Measurements from ENCODE around the gene RDH13.
"Not testable (repeated sequence)": the region's sequence is repeated elsewhere in the genome, so short reads cannot be mapped to it uniquely, and the experiment has no call there.

RDH13 gene

GRCh38 chr19:55020351-55020750 is 42.6 kb downstream of the RDH13 start:
- not testable (repeated sequence) for H3K4me3 ChIP-seq (ENCODE audit: low read length); H3K36me3 ChIP-seq (ENCODE audit: insufficient read depth, low read length); H2AFZ ChIP-seq (ENCODE audit: low read depth, low read length); H3K4me1 ChIP-seq (ENCODE audit: insufficient read depth, low read length); H3K27me3 ChIP-seq (ENCODE audit: insufficient read depth, low read length)
- H3K9me3 ChIP-seq (ENCODE audit: low read length), result peaks cover 19% of the 10 kb centered on the region

DNA sequence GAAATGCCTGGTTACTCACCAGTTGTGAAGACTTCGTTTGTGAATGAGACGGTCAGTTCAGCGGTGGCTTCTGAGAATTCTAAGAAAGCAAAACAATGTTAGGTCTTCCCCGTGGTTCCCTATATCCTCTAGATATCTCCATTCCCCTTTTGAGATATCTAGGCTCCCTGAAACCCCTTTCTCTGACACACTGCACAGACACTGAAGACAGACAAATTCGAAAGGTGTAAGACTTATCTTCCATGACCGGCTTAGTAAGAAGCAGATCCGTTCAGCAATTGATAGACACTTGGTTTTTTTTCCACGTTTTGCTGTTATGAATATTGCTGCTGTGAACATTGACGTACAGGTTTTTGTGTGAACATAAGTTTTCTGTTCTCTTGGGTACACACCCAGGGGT is 44.3 kb downstream of the RDH13 start:
- Histone ChIP-seq H3K4me3 (ENCODE audit: low read length) (no peak overlapping the region), H3K9me3 (ENCODE audit: low read length) (peaks cover 20% of the 10 kb centered on the region), H3K27me3 (ENCODE audit: insufficient read depth, low read length) (no peaks in the 10 kb centered on the region), H3K4me1 (ENCODE audit: insufficient read depth, low read length) (no peaks in the 10 kb centered on the region), H3K36me3 (ENCODE audit: insufficient read depth, low read length) (no peaks in the 10 kb centered on the region), H2AFZ (ENCODE audit: low read depth, low read length) (no peak overlapping the region)

- Histone ChIP-seq H3K4me3 (ENCODE audit: low read length) (no peak overlapping the region), H3K36me3 (ENCODE audit: insufficient read depth, low read length) (no peaks in the 10 kb centered on the region), H3K4me1 (ENCODE audit: insufficient read depth, low read length) (no peaks in the 10 kb centered on the region), H3K9me3 (ENCODE audit: low read length) (peaks cover 17% of the 10 kb centered on the region), H3K27me3 (ENCODE audit: insufficient read depth, low read length) (no peaks in the 10 kb centered on the region), H2AFZ (ENCODE audit: low read depth, low read length) (no peak overlapping the region)
These were observed 44.7 kb downstream of the RDH13 start for GRCh38 chr19:55018216-55018615.

GRCh38 chr19:55016017-55016416 is 46.9 kb downstream of the RDH13 start:
- Histone ChIP-seq H3K9me3 (ENCODE audit: low read length) (peaks cover 13% of the 10 kb centered on the region), H3K27me3 (ENCODE audit: insufficient read depth, low read length) (no peaks in the 10 kb centered on the region), H3K4me1 (ENCODE audit: insufficient read depth, low read length) (no peaks in the 10 kb centered on the region), H2AFZ (ENCODE audit: low read depth, low read length) (no peak overlapping the region), H3K4me3 (ENCODE audit: low read length) (no peak overlapping the region), H3K36me3 (ENCODE audit: insufficient read depth, low read length) (no peaks in the 10 kb centered on the region)

DNA sequence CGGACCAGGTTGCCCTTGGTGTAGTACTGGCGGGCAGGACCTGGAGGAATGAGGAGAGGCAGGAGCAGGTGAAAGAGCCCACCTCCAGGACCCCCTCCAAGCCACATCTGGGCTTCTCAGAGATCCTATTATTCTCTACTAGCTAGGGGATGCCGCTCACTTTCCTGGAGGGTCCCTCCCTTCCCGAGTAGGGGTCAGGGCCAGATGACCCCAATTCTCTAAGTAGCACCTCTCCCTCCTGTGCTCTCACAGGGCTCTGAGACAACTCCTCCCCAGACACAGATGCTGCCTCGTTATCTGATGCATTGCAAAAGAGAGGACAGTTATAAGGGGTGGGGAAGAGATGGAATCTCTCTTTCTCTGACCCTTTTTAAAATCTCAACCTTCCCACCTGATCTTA is 47.8 kb downstream of the RDH13 start:
- no peak overlapping the region for H2AFZ ChIP-seq (ENCODE audit: low read depth, low read length)
- no peaks in the 10 kb centered on the region for H3K36me3 ChIP-seq (ENCODE audit: insufficient read depth, low read length)
- no peaks in the 10 kb centered on the region for H3K27me3 ChIP-seq (ENCODE audit: insufficient read depth, low read length)
- peaks cover 10% of the 10 kb centered on the region for H3K9me3 ChIP-seq (ENCODE audit: low read length)
- no peak overlapping the region for H3K4me3 ChIP-seq (ENCODE audit: low read length)
- H3K4me1 ChIP-seq (ENCODE audit: insufficient read depth, low read length), result no peaks in the 10 kb centered on the region

DNA sequence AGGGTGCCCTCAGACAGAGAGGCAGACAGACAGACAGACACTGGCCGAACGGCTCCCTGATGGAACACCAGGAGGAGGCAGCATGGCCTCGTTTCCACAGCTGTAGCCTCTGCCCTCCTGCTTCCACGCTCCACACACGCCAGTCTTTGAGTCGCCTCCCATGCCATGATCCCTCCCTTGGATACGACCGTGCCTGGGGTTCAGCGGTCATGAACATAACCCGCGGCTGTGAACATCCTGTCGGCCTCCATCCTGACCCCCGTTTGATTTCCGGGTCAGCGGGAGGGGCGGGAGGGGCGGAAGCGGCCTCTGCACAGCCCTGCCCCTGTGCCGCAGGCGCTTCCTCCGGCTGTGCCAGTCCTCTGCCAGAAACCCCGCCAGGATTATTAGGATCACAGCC is 48.2 kb downstream of the RDH13 start:
- Histone ChIP-seq H2AFZ (ENCODE audit: low read depth, low read length) (no peak overlapping the region), H3K36me3 (ENCODE audit: insufficient read depth, low read length) (no peaks in the 10 kb centered on the region), H3K9me3 (ENCODE audit: low read length) (peaks cover 10% of the 10 kb centered on the region), H3K4me3 (ENCODE audit: low read length) (no peak overlapping the region), H3K27me3 (ENCODE audit: insufficient read depth, low read length) (no peaks in the 10 kb centered on the region), H3K4me1 (ENCODE audit: insufficient read depth, low read length) (no peaks in the 10 kb centered on the region)

DNA sequence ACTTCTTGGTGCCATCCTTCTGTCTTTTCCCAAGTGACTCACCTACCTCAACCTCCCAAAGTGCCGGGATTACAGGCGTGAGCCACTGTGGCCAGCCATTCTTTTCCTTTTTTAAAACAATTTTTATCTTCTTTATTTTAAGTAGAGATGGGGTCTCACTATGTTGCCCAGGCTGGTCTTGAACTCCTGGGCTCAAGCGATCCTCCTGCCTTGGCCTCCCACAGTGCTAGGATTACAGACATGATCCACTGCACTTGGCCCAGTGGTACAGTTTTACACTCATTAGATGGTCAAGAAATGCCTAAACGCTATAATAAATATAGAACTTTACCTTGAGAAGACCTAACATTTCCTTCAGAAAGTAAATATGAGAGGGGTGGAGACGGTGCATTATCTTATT is 49.4 kb downstream of the RDH13 start:
- H3K4me1 ChIP-seq (ENCODE audit: insufficient read depth, low read length), result no peaks in the 10 kb centered on the region
- H2AFZ ChIP-seq (ENCODE audit: low read depth, low read length), result no peak overlapping the region
- no peaks in the 10 kb centered on the region for H3K27me3 ChIP-seq (ENCODE audit: insufficient read depth, low read length)
- H3K9me3 ChIP-seq (ENCODE audit: low read length), result peaks cover 10% of the 10 kb centered on the region
- no peaks in the 10 kb centered on the region for H3K36me3 ChIP-seq (ENCODE audit: insufficient read depth, low read length)
- H3K4me3 ChIP-seq (ENCODE audit: low read length), result no peak overlapping the region

DNA sequence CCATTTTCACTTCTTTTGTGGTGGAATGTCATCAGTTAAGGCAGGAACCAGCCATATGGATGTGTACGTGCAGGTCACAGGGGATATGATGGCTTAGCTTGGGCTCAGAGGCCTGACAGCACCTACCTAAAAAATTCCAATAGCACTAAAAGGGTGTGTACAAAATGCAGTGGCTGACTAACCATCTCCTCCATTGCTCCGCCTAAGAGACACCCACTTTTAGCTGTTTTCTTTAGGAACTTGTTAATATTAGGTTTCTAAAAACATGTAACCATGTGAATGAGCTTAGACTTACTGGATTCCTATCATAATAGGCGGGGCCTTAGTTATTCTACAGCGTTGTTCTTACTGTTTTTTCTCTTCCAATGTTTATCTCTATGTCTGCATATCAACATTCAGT is 50.6 kb downstream of the RDH13 start:
- no peaks in the 10 kb centered on the region for H3K36me3 ChIP-seq (ENCODE audit: insufficient read depth, low read length)
- H3K4me1 ChIP-seq (ENCODE audit: insufficient read depth, low read length), result no peaks in the 10 kb centered on the region
- no peak overlapping the region for H2AFZ ChIP-seq (ENCODE audit: low read depth, low read length)
- no peaks in the 10 kb centered on the region for H3K27me3 ChIP-seq (ENCODE audit: insufficient read depth, low read length)
- H3K9me3 ChIP-seq (ENCODE audit: low read length), result peaks cover 4% of the 10 kb centered on the region
- H3K4me3 ChIP-seq (ENCODE audit: low read length), result no peak overlapping the region

DNA sequence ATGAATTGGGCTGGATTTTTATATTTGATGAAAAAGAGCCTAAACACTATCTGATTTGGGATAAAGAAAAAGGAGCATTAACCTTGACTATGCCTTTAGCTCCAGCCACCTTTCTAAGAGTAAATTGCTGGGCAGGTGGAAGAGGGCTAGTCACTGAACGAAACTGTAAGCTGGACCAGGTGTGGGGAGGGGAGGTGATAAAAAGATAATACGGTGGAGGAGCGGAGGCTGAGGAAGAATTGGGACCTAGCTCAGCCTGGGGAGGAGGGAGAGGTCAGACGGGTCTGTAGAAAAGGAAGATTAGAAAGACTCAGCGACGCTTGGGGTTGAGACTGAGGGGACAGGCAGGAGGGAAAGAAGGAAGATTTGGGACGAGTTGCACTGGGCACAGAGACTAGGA is 52.4 kb downstream of the RDH13 start:
- not testable (repeated sequence) for H3K9me3 ChIP-seq (ENCODE audit: low read length); H3K4me3 ChIP-seq (ENCODE audit: low read length); H2AFZ ChIP-seq (ENCODE audit: low read depth, low read length); H3K36me3 ChIP-seq (ENCODE audit: insufficient read depth, low read length); H3K4me1 ChIP-seq (ENCODE audit: insufficient read depth, low read length); H3K27me3 ChIP-seq (ENCODE audit: insufficient read depth, low read length)

DNA sequence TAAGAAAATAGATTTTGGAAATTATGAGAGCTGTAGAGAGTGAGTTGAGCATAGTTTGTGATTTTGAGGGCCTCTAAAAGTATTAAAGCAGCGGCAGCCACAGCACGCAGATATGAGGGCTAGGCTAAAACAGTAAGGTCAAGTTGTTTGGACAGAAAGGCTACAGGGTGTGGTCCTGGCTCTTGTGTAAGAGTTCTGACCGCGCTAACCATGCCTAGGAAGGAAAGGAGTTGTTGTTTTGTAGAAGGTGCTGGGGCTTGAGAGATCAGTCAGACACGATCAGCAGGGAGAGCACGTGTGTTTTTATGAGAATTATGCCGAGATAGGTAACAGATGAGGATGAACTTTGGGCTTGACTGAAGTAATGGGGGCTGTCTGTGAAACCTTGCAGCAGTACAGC is 54.2 kb downstream of the RDH13 start:
- not testable (repeated sequence) for H3K27me3 ChIP-seq (ENCODE audit: insufficient read depth, low read length); H3K4me1 ChIP-seq (ENCODE audit: insufficient read depth, low read length); H3K4me3 ChIP-seq (ENCODE audit: low read length); H2AFZ ChIP-seq (ENCODE audit: low read depth, low read length); H3K9me3 ChIP-seq (ENCODE audit: low read length); H3K36me3 ChIP-seq (ENCODE audit: insufficient read depth, low read length)

GRCh38 chr19:55008189-55008588 is 54.8 kb downstream of the RDH13 start:
- peaks cover 14% of the 10 kb centered on the region for H3K27me3 ChIP-seq (ENCODE audit: insufficient read depth, low read length)
- not testable (repeated sequence) for H2AFZ ChIP-seq (ENCODE audit: low read depth, low read length); H3K36me3 ChIP-seq (ENCODE audit: insufficient read depth, low read length); H3K4me1 ChIP-seq (ENCODE audit: insufficient read depth, low read length); H3K9me3 ChIP-seq (ENCODE audit: low read length); H3K4me3 ChIP-seq (ENCODE audit: low read length)

DNA sequence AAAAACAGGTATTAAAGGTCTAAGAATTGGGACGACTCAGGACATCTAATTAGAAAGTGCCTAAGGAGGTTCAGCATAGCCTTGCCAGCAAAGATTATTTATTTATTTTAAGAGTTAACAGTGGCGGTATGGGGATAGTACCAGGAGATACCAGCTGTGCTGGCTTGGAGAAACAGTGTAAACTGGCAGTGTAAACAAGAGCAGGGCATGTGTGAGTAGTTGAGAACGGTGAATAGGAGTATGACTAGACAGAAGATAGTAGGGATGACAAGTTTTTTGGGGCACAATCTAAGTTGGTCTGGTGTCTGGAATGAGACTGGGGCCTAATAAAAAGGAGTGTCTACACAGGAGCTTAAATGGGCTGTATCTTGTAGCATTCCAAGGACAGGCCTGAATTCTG is 55.4 kb downstream of the RDH13 start:
- not testable (repeated sequence) for H3K36me3 ChIP-seq (ENCODE audit: insufficient read depth, low read length); H2AFZ ChIP-seq (ENCODE audit: low read depth, low read length); H3K9me3 ChIP-seq (ENCODE audit: low read length); H3K4me1 ChIP-seq (ENCODE audit: insufficient read depth, low read length)
- Histone ChIP-seq H3K27me3 (ENCODE audit: insufficient read depth, low read length) (peaks cover 14% of the 10 kb centered on the region), H3K4me3 (ENCODE audit: low read length) (peak overlapping the region; percentile 99)

- H3K4me1 ChIP-seq (ENCODE audit: insufficient read depth, low read length), result not testable (repeated sequence)
These were observed 56.2 kb downstream of the RDH13 start for GRCh38 chr19:55006795-55007194.

DNA sequence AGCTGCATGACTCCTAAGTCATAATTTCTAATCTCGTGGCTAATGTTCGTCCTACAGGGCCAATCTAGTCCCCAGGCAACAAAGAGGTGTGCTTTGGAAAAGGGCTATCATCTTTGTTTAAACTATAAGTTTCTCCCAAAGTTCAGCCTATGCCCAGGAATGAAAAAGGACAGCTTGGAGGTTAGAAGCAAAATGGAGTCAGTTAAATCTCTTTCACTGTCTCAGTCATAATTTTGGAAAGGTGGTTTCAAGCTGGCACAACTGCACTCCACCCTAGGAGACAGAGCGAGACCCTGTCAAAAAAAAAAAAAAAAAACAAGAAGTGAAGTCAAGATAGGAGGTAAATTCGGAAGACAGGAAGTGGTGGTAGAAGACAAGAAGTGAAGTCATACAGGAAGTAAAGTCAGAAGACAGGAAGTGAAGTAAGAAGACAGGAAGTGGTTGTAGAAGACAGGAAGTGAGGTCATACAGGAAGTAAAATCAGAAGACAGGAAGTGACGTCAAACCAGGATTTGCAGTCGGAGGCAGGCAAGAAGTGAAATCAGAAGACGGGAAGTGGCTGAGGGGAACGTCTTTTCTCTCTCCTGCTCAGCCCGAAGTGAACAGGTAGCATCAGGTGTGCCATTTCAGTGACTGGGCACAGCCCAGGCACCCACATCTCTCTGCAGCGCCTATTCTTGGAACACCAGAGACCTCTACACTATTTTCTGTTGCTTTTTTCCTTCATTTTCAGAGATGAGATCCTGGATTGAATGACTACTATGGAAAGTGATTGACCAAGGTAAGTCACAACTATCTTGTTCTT is 57.1 kb downstream of the RDH13 start:
- Histone ChIP-seq H2AFZ (ENCODE audit: low read depth, low read length) (peak overlapping the region; percentile 93), H3K27me3 (ENCODE audit: insufficient read depth, low read length) (peaks cover 16% of the 10 kb centered on the region), H3K4me1 (ENCODE audit: insufficient read depth, low read length) (peaks cover 3% of the 10 kb centered on the region), H3K9me3 (ENCODE audit: low read length) (peaks cover 9% of the 10 kb centered on the region), H3K4me3 (ENCODE audit: low read length) (peak overlapping the region; percentile 99), H3K36me3 (ENCODE audit: insufficient read depth, low read length) (no peaks in the 10 kb centered on the region)

More at GRCh38 chr19:55006795-55007194, 56.2 kb downstream of the RDH13 start:
- peak overlapping the region; percentile 99 for H3K4me3 ChIP-seq (ENCODE audit: low read length)
- not testable (repeated sequence) for H3K36me3 ChIP-seq (ENCODE audit: insufficient read depth, low read length); H3K9me3 ChIP-seq (ENCODE audit: low read length); H2AFZ ChIP-seq (ENCODE audit: low read depth, low read length)
- peaks cover 14% of the 10 kb centered on the region for H3K27me3 ChIP-seq (ENCODE audit: insufficient read depth, low read length)

All from neuron (in vitro differentiated cells).